ENCODE data around the gene ACSM2B.
"Not testable (repeated sequence)": the region's sequence is repeated elsewhere in the genome, so short reads cannot be mapped to it uniquely, and the experiment has no call there.

GRCh38 chr16:20587645-20588074 is 11.5 kb upstream of the ACSM2B start:
- TF ChIP-seq EZH2 (IDR thresholded peaks at IDR 0.05; ENCODE audit: borderline replicate concordance, insufficient read depth, low read length, poor library complexity, severe bottlenecking); CTCF (IDR thresholded peaks at IDR 0.05; ENCODE audit: poor library complexity, severe bottlenecking); REST (IDR thresholded peaks at IDR 0.05; ENCODE audit: borderline replicate concordance); EP300 (conservative IDR thresholded peaks at IDR 0.05; ENCODE audit: poor library complexity, severe bottlenecking); RAD21 (conservative IDR thresholded peaks at IDR 0.05); POLR2AphosphoS5 (IDR thresholded peaks at IDR 0.05); TAF1 (IDR thresholded peaks at IDR 0.05; ENCODE audit: low read depth); SMC3 (conservative IDR thresholded peaks at IDR 0.05; ENCODE audit: poor library complexity); MXI1 (conservative IDR thresholded peaks at IDR 0.05; ENCODE audit: poor library complexity, severe bottlenecking): not testable (repeated sequence)
